ENCODE results near the gene PDZRN3.

DNA sequence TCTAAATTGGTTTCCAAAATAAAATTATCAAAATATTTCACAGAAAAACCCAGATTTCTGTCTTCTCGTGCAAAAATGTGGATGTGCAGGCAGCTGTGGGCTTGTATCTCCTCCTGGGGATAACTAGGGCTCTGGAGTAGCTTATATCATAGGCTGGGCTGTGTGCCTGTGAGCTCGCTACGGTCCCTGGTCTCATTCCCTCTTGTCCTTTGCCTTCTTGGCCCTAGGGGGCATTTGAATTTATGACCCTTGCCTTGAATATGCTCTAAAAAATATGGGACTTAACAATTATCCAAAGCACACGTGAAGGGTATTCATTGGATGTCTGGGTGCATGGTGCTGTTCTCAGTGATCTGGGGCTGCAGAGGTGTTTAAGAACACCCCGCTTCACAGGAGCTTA is 132.6 kb downstream of the PDZRN3 start:
- TF ChIP-seq CTCF (conservative IDR thresholded peaks at IDR 0.05; ENCODE audit: low read depth, low read length) (no peak), EZH2 (IDR thresholded peaks at IDR 0.05; ENCODE audit: borderline replicate concordance, low read depth, low read length, poor library complexity, severe bottlenecking) (no peak)

All from A673 (cell line).